Measurements from ENCODE around the gene DISC1.
"Not testable (repeated sequence)": the region's sequence is repeated elsewhere in the genome, so short reads cannot be mapped to it uniquely, and the experiment has no call there.

DISC1 gene

GRCh38 chr1:231779081-231779480 is 152.5 kb downstream of the DISC1 start:
- no peak for DNase-seq

DNA sequence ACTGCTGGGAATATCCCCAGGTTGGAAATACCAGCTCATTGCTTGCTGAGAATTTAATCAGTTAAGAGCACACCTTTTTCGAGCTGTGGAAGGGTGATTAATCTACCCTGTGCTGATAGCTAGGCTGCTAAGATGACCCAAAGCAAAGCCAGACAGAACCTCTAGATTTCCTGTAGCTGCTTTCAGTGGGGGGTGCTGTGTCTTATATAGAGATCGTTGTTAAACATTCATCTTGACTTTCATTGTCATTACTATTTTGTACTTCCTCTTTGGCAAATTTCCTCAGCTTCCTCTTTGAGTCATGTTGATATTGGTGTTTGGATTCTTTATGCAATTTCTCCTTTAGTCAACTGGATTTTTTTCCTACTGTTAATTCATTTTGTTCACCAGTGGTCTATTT is 155.3 kb downstream of the DISC1 start:
- peak; percentile 89 for DNase-seq

GRCh38 chr1:231785073-231785472 is 158.5 kb downstream of the DISC1 start:
- DNase-seq, result not testable (repeated sequence)

GRCh38 chr1:231786126-231786525 is 159.5 kb downstream of the DISC1 start:
- peak; percentile 15 for DNase-seq

- no peak for DNase-seq
Observed at GRCh38 chr1:231792634-231793033, 166.0 kb downstream of the DISC1 start.

- no peak for DNase-seq
Observed at GRCh38 chr1:231793893-231794292, 167.3 kb downstream of the DISC1 start.

GRCh38 chr1:231796141-231796540 is 169.6 kb downstream of the DISC1 start:
- no peak for DNase-seq

DNA sequence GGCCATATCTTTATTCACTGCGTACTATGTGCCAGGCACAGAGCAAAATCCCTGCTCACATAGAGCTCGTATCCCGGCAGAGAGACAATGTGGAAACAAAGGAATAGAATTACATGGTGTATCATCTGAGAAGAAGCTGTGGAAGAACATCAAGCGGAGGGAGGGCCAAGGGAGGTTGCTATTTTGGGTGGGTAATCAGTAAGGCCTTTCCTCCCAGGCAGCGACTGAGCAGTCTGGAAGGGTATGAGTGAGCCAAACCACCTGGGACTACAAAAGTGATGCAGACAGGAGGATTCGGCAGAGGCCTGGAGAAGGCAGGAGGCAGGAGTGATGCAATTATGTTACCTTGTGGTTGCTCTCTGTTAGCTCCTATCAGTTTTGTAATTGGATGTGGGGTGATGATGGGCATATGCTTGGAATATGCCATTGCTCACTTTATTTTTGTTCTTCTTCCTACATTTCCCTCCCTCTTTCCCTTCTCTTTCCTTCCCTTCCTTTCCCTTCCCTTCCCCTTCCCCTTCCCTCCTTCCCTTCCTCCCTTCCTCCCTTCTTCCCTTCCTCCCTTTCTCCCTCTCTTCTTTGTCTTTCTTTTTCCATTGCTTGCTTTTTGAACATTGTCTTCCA is 172.9 kb downstream of the DISC1 start:
- DNase-seq, result no peak

- DNase-seq, result no peak
Observed at GRCh38 chr1:231800108-231800507, 173.5 kb downstream of the DISC1 start.

DNA sequence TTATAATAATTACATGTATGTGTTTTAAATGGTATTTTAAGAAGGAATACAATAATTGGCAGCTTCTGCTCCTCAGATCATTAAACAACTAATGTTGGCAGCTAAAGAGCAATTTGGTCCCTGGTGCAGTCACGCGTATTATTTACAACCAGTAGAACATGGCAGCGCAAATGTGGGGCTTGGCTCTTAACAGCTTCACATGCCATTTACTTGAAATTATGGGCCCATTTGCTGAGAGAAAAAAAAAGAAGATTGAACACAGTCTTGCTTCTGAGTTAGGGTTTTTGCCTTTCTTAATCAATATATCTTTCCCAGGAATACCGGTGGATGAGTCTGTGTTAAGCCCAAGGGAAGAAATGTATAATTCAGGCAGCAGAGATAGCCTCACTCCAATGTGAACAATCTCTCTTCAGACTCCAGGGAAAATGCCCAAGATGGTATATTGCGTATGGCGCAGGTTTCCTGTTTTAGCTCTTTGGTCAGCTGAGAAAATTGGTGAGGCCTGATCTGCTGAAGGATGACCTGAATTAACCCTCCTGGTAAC is 174.5 kb downstream of the DISC1 start:
- no peak for DNase-seq

GRCh38 chr1:231803353-231803752 is 176.8 kb downstream of the DISC1 start:
- DNase-seq, result peak; percentile 86

- peak; percentile 77 for DNase-seq
Observed at GRCh38 chr1:231806623-231807495, 180.3 kb downstream of the DISC1 start.

DNA sequence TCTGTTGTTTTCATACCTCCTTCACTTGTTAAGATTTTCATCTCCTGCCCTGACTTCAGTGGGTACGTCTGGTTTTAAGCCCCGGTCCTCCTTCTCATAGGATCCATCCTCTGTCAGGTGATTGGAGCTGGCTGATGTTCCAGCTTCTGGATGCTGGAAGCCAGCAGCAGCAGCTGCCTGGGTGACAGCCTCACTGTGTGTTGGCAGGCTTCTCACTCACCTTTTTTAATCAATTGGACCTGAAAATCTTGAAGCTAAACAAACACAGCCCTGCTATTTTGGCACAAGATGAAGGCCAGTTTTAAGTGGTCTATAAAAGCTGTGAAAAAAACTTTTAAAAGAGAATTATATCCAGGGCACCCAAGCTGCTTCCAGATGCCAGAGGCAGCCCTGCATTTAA is 181.0 kb downstream of the DISC1 start:
- DNase-seq, result no peak

- no peak for DNase-seq
Observed at GRCh38 chr1:231808116-231808515, 181.5 kb downstream of the DISC1 start.

DNA sequence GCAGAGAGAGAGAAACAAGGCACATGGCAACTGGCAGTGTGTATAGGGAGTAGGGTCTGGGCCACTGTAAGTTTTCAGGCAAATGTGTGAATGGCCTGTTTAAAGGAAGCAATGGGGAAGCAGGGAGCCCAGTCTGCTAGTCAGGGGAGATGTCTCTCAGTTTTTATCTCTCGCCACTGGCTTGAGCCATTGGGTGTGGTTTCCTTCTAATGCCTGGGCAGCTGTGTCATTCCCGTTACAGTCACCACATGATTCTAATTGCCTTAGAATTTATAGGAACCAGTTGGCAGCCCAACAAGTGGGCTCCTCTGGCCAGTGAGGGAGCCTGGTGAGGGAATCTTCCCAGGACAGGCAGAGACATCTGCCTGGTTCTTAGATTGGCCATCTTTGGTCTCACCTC is 182.4 kb downstream of the DISC1 start:
- DNase-seq, result peak; percentile 66

- DNase-seq, result no peak
Observed at GRCh38 chr1:231810415-231810814, 183.8 kb downstream of the DISC1 start.

DNA sequence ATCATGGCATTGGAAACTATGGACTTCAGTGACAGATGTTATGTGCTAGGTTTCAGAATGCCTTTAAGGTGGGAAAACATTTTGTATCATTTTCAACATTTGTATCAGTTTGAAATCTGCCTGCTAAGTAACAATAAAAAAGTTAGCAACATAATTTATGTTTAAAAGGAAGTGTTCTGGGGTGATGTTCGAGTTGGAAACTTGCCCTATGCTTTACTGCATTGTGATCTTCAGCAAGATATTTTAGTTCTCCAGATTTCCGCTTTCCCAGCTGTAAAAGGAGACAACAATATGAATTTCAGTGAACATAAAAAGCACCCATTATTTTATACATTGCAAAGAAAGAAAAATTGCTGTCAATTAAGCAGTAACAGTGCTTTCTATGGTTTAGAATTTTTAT is 187.4 kb downstream of the DISC1 start:
- DNase-seq, result no peak

GRCh38 chr1:231814521-231814920 is 187.9 kb downstream of the DISC1 start:
- no peak for DNase-seq

GRCh38 chr1:231817801-231818200 is 191.2 kb downstream of the DISC1 start:
- no peak for DNase-seq

DNA sequence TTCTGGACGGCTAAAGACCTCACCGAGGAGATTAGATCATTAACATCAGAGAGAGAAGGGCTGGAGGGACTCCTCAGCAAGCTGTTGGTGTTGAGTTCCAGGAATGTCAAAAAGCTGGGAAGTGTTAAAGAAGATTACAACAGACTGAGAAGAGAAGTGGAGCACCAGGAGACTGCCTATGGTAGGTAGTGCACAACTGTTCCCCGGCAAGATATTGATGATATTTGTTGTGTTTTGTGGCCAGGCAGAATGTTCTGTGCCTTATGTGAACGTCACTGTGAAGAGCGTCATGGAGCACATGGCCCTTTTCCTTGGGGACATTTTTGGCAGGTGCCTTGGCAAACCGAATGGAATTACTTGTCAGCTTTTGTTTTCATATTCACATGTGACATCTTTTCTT is 191.7 kb downstream of the DISC1 start:
- DNase-seq, result no peak

GRCh38 chr1:231821281-231821680 is 194.7 kb downstream of the DISC1 start:
- no peak for DNase-seq

GRCh38 chr1:231822041-231822440 is 195.5 kb downstream of the DISC1 start:
- DNase-seq, result no peak

GRCh38 chr1:231826566-231826965 is 200.0 kb downstream of the DISC1 start:
- DNase-seq, result no peak
